Astrocyte of the cerebellum (primary cell): ENCODE measurements around the gene HMCN2.
"Not testable (repeated sequence)": the region's sequence is repeated elsewhere in the genome, so short reads cannot be mapped to it uniquely, and the experiment has no call there.

Experiments used
- DNase-seq: peaks from one replicate; pipeline ENCODE4 v3.0.0-alpha.2; 2011; ENCODE audit warnings: low read depth
- H3K4me3 ChIP-seq: 2 replicates; pipeline ENCODE4 v1.5.1; 2011; ENCODE audit warnings: mild to moderate bottlenecking, low read depth, low read length, moderate library complexity
- in situ Hi-C: cut with HindIII; loops from 2 replicates; pipeline ENCODE4 v1.10.0; 2017; ENCODE audit warnings: low sequenced_read_pairs
- TF ChIP-seq, protein P1 (sequence below): IDR thresholded peaks from 2 replicates; pipeline ENCODE4 v1.5.1; 2012; ENCODE audit warnings: low read length, low read depth, moderate library complexity, mild to moderate bottlenecking; ENCODE audit errors: missing control alignments

The HMCN2 gene

DNA sequence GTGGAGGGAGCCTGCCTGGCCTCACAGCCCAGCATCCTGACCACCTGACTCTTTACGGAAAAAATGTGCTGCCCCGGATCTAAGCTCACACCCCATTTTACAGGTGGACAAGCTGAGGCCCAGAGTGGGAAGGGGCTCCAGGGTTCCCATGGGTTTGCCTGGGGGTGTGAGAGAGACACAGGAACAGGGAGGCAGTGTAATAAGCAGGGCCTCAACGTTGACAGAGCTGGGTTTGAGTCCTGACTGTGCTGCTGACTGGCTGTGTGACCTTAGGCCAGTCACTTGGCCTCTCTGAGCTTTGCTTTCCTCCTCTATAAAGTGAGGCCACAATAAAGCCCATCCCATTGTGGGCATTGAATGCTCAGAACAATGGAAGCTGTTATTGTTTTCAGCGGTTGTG lies 73.7 kb downstream of the HMCN2 start:
- in situ Hi-C loops, result no loop called here

DNA sequence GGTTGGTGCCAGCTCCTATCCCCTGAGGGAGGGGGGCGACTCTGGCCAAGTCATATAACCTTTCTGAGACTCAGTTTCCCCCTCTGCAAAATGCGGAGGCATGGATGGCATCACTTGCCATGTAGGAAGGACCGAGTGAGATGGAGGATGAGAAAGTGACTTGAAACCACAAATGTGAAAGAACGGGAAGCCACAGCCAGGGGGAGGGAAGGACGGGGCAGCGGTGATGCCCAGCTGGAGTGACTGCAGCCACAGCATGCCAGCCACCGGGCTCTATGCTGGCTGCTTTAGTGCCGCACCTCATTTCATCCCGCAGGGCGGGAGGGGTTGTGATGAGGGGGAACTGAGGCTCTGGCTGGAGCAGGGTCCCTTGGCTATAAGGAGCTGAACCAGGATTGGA lies 74.5 kb downstream of the HMCN2 start:
- H3K4me3 ChIP-seq, result no peak overlapping the region
- in situ Hi-C loops, result loop anchor here (10.0 kb wide), 1 partner anchor 95 kb away; no protein-coding TSS in a partner anchor
- TF ChIP-seq, protein P1, sequence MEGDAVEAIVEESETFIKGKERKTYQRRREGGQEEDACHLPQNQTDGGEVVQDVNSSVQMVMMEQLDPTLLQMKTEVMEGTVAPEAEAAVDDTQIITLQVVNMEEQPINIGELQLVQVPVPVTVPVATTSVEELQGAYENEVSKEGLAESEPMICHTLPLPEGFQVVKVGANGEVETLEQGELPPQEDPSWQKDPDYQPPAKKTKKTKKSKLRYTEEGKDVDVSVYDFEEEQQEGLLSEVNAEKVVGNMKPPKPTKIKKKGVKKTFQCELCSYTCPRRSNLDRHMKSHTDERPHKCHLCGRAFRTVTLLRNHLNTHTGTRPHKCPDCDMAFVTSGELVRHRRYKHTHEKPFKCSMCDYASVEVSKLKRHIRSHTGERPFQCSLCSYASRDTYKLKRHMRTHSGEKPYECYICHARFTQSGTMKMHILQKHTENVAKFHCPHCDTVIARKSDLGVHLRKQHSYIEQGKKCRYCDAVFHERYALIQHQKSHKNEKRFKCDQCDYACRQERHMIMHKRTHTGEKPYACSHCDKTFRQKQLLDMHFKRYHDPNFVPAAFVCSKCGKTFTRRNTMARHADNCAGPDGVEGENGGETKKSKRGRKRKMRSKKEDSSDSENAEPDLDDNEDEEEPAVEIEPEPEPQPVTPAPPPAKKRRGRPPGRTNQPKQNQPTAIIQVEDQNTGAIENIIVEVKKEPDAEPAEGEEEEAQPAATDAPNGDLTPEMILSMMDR, result no peak

More for the DNA sequence above, 73.7 kb downstream of the HMCN2 start:
- no peak overlapping the region for H3K4me3 ChIP-seq
- TF ChIP-seq, protein P1, result no peak
- DNase-seq, result no peak

DNA sequence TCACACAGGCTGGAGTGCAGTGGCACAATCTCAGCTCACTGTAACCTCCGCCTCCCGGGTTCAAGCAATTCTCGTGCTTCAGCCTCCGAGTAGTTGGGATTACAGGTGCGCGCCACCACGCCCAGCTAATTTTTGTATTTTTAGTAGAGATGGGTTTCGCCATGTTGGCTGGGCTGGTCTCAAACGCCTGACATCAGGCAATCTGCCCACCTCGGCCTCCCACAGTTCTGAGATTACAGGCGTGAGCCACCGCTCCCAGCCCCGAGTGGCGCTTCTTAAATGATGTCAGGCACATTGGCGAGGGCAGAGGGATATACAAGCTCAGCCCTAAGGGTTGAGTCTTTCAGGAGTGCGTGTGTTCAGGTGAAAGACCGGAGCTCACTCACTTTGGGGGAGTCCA lies 75.0 kb downstream of the HMCN2 start:
- in situ Hi-C loops, result loop anchor here (10.0 kb wide), 1 partner anchor 96 kb away; no protein-coding TSS in a partner anchor
- not testable (repeated sequence) for H3K4me3 ChIP-seq, DNase-seq

More for the DNA sequence above, 74.5 kb downstream of the HMCN2 start:
- no peak for DNase-seq

DNA sequence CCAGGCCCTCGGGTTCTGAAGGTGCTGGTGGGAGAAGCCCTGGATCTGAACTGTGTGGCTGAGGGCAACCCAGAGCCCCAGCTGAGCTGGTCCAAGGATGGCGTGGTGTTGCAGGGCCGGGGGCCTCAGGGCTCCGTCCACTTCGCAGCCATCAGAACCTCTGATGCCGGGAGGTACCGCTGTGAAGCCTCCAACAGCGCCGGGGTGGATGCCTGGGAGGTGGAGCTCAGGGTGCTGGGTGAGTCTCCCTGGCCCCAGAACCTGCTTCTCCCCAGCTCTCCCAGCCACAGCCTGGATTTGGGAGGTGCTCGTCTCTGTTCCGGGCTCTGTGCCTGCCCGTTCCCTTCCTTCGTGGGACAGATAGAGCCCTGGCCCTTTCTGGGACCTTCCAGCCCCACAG lies 75.6 kb downstream of the HMCN2 start:
- no peak overlapping the region for H3K4me3 ChIP-seq
- DNase-seq, result no peak
- TF ChIP-seq, protein P1, result no peak
- in situ Hi-C loops, result loop anchor here (10.0 kb wide), 1 partner anchor 96 kb away; no protein-coding TSS in a partner anchor

DNA sequence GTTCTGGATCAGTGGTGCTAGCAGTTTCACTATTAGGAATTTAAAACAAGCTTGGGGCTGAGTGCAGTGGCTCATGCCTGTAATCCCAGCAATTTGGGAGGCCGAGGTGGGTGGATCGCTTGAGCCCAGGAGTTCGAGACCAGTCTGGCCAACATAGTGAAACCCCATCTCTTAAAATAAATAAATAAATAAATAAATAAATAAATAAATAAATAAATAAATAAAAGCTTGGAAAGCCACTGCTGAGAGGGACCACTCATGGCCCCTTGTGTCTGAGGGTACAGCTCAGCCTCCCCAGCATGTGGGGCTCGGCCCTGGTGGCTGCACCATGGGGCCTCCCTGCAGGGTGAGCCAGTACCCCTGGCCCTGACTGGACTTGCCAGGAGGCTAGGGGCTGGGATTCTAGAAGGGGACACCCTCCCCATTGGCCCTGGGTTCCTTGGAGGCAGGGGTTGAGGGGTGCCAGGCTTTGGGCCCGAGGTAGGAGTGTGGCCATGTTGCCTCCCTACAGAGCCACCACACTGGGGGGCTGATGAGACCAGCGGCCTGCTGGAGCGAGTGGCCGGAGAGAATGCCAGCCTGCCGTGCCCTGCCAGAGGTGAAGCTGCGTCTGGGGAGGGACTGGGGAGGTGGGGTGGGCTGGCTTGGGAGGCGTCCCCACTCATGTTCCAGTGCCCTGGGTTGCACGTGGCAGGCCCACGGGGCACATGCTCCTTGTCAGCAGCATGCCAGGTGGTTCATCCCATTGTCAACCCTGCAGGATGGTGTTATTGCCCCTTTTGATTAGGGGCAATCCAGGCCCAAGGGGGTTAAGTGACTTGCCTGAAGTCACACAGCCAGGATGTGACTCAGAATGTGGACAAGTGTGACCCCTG lies 76.5 kb downstream of the HMCN2 start:
- DNase-seq, result no peak
- H3K4me3 ChIP-seq, result no peak overlapping the region
- in situ Hi-C loops, result loop anchor here (10.0 kb wide), 1 partner anchor 97 kb away; no protein-coding TSS in a partner anchor
- TF ChIP-seq, protein P1, result no peak

DNA sequence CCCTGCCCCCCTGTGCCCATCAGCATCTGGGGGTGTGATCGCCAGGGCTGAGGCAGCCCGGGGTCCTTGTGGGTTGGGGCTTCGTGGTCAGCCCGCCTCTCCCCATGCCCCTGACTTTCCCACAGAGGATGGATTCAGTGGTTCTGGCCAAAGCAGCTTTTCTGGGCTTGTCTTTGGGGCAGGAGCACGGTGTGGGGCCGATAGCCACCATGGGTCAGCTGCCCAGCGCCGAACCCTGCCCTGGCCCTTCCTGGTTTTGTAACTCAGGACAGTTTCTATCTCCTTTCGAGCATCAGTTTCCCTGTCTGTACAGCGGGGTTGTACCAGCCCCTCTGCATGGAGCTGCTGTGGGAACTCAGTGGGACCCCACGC lies 77.1 kb downstream of the HMCN2 start:
- no peak overlapping the region for H3K4me3 ChIP-seq
- in situ Hi-C loops, result loop anchor here (10.0 kb wide), 1 partner anchor 98 kb away; no protein-coding TSS in a partner anchor

More for the DNA sequence above, 77.1 kb downstream of the HMCN2 start:
- TF ChIP-seq, protein P1, result no peak
- DNase-seq, result no peak
